IMR-90 (cell line): ENCODE measurements around the gene LOX. TPM values are rescaled to one million over a fixed set of nuclear protein-coding genes. Genes with fewer than 3 reads are reported as not detected.

Experiments
- ATAC-seq: fragments of 200-7000 bp; cut with Tn5 transposase; 2 replicates; pipeline ENCODE4 v1.9.1; 2020; ENCODE audit warnings: low read depth, mild to moderate bottlenecking, moderate library complexity
- BruUV-seq: library from RNA; stranded (reverse); fragments of 400-500 nt; replicated peaks from 2 replicates; lab custom pipeline; 2021; lab: Mats Ljungman, UMichigan
- CTCF ChIA-PET: fragments of 300-600 bp; formaldehyde crosslinking; extraction: SDS; loops from one replicate; lab custom pipeline; 2021; ENCODE audit warnings: antibody characterized with exemption; lab: Yijun Ruan, JAX
- POLR2A ChIA-PET: fragments of 300-600 bp; sonication (Branson Sonifier 250); formaldehyde crosslinking; loops from one replicate; lab custom pipeline; 2022; ENCODE audit warnings: antibody characterized with exemption; ENCODE audit not compliant: unreplicated experiment; lab: Charles Lee
- DNase-seq: peaks from one replicate; pipeline ENCODE4 v3.0.0; 2013
- H2AFZ ChIP-seq: replicated peaks from 2 replicates; pipeline ENCODE3; 2013; ENCODE audit warnings: low read length, mild to moderate bottlenecking; ENCODE audit not compliant: poor library complexity
- H2AK5ac ChIP-seq: 2 replicates; pipeline ENCODE4 v1.6.1; 2013; ENCODE audit warnings: low read depth, low read length, inconsistent platforms
- H2AK9ac ChIP-seq: replicated peaks from 2 replicates; pipeline ENCODE3; 2013; ENCODE audit warnings: mild to moderate bottlenecking, low read depth, low read length, moderate library complexity; ENCODE audit not compliant: poor library complexity
- H2BK120ac ChIP-seq: 2 replicates; pipeline ENCODE4 v1.6.1; 2013; ENCODE audit warnings: low read depth, low read length, inconsistent platforms
- H2BK15ac ChIP-seq: 3 replicates; pipeline ENCODE4 v1.6.1; 2013; ENCODE audit warnings: low read depth, low read length, inconsistent platforms
- H2BK20ac ChIP-seq: 2 replicates; pipeline ENCODE4 v1.6.1; 2013; ENCODE audit warnings: low read depth, mild to moderate bottlenecking, inconsistent platforms, low read length, moderate library complexity
- H2BK5ac ChIP-seq: 2 replicates; pipeline ENCODE4 v1.6.1; 2013; ENCODE audit warnings: mild to moderate bottlenecking, low read depth, low read length, inconsistent platforms; ENCODE audit not compliant: poor library complexity, severe bottlenecking
- H3K14ac ChIP-seq: replicated peaks from 2 replicates; pipeline ENCODE4 v1.6.1; 2013; ENCODE audit warnings: low read depth, low read length, inconsistent platforms
- H3K18ac ChIP-seq: 2 replicates; pipeline ENCODE4 v1.6.1; 2013; ENCODE audit warnings: low read depth, low read length, control low read depth
- H3K23ac ChIP-seq: 2 replicates; pipeline ENCODE4 v1.6.1; 2013; ENCODE audit warnings: low read depth, low read length, inconsistent platforms
- H3K27ac ChIP-seq: 2 replicates; pipeline ENCODE4 v1.5.1; 2013; ENCODE audit warnings: mild to moderate bottlenecking, control low read depth, low read length; ENCODE audit not compliant: insufficient read depth
- H3K27me3 ChIP-seq: 2 replicates; pipeline ENCODE4 v1.6.1; 2013; ENCODE audit warnings: low read length; ENCODE audit not compliant: control insufficient read depth, insufficient read depth
- H3K36me3 ChIP-seq: 2 replicates; pipeline ENCODE4 v1.6.1; 2013; ENCODE audit warnings: low read length, mixed read lengths; ENCODE audit not compliant: control insufficient read depth, insufficient read depth
- H3K4ac ChIP-seq: 2 replicates; pipeline ENCODE4 v1.6.1; 2013; ENCODE audit warnings: low read depth, low read length, inconsistent platforms
- H3K4me1 ChIP-seq: 2 replicates; pipeline ENCODE4 v1.6.1; 2013; ENCODE audit warnings: low read length, mixed read lengths; ENCODE audit not compliant: control insufficient read depth, insufficient read depth
- H3K4me2 ChIP-seq: 2 replicates; pipeline ENCODE4 v1.6.1; 2013; ENCODE audit warnings: low read depth, mild to moderate bottlenecking, control low read depth, low read length, moderate library complexity
- H3K4me3 ChIP-seq: 2 replicates; pipeline ENCODE4 v1.5.1; 2013; ENCODE audit warnings: low read depth, mild to moderate bottlenecking, control low read depth, low read length, moderate library complexity; ENCODE audit not compliant: insufficient read depth
- H3K56ac ChIP-seq: 2 replicates; pipeline ENCODE4 v1.6.1; 2013; ENCODE audit warnings: low read length, inconsistent platforms; ENCODE audit not compliant: insufficient read depth; ENCODE audit errors: extremely low read depth
- H3K79me1 ChIP-seq, 2 experiments: 2 replicates each; pipeline ENCODE4 v1.6.1; 2013; ENCODE audit warnings: low read length in 2 of 2, inconsistent platforms in 1 of 2, low read depth in 1 of 2
- H3K9ac ChIP-seq: 2 replicates; pipeline ENCODE4 v1.6.1; 2013; ENCODE audit warnings: low read depth, low read length, control low read depth
- H3K9me1 ChIP-seq: 2 replicates; pipeline ENCODE4 v1.6.1; 2013; ENCODE audit warnings: low read length, inconsistent platforms; ENCODE audit not compliant: insufficient read depth
- H3K9me3 ChIP-seq: 2 replicates; pipeline ENCODE4 v1.6.1; 2013; ENCODE audit warnings: low read length; ENCODE audit not compliant: control insufficient read depth, insufficient read depth
- H4K20me1 ChIP-seq: 2 replicates; pipeline ENCODE4 v1.6.1; 2013; ENCODE audit warnings: low read length, inconsistent platforms; ENCODE audit not compliant: insufficient read depth
- H4K5ac ChIP-seq: 2 replicates; pipeline ENCODE4 v1.6.1; 2013; ENCODE audit warnings: mild to moderate bottlenecking, low read depth, low read length, control low read depth
- H4K8ac ChIP-seq, 2 experiments: 2 replicates each; pipeline ENCODE4 v1.6.1; 2013; ENCODE audit warnings: low read depth in 2 of 2, low read length in 2 of 2, control low read depth in 1 of 2, inconsistent platforms in 1 of 2
- H4K91ac ChIP-seq: 2 replicates; pipeline ENCODE4 v1.6.1; 2013; ENCODE audit warnings: low read depth, low read length, inconsistent platforms; ENCODE audit not compliant: insufficient read depth
- BHLHE40 ChIP-seq: fragments of 150-350 bp; IDR thresholded peaks from 2 replicates; pipeline ENCODE4 v1.6.1; 2016; ENCODE audit warnings: mild to moderate bottlenecking, low read depth, low read length
- FOS ChIP-seq: fragments of 150-350 bp; IDR thresholded peaks from 2 replicates; pipeline ENCODE4 v1.6.1; 2016; ENCODE audit warnings: low read depth, low read length
- MAFK ChIP-seq: IDR thresholded peaks from 2 replicates; pipeline ENCODE4 v1.6.1; 2012; ENCODE audit warnings: low read depth, low read length, improper control_type of control experiment
- MAZ ChIP-seq: IDR thresholded peaks from 2 replicates; pipeline ENCODE4 v1.6.1; 2012; ENCODE audit warnings: low read depth, mild to moderate bottlenecking, low read length, improper control_type of control experiment, moderate library complexity, borderline replicate concordance
- NFE2L2 ChIP-seq: fragments of 150-350 bp; IDR thresholded peaks from 2 replicates; pipeline ENCODE4 v1.6.1; 2016; ENCODE audit warnings: low read depth, mild to moderate bottlenecking, low read length
- POLR2A ChIP-seq: IDR thresholded peaks from 2 replicates; pipeline ENCODE4 v1.6.1; 2012; ENCODE audit warnings: mild to moderate bottlenecking, low read depth, low read length
- RFX5 ChIP-seq: IDR thresholded peaks from 2 replicates; pipeline ENCODE4 v1.8.0; 2012; ENCODE audit warnings: low read depth, mild to moderate bottlenecking, low read length, moderate library complexity
- WGBS, 2 experiments: methylation state at CpG; one replicate each; pipeline versions ENCODE4 v1.1.5 to v1.1.7; 2013; ENCODE audit warnings: missing lambda C conversion rate in 2 of 2; ENCODE audit not compliant: insufficient read length in 1 of 2; ENCODE audit errors: extremely low coverage in 2 of 2; 5-methylcytosine and 5-hydroxymethylcytosine counted together
- dilution Hi-C: fragments of 300-500 bp; cut with HindIII; formaldehyde crosslinking; loops from one replicate; pipeline ENCODE4 v1.14.3; 2018; ENCODE audit warnings: low sequenced_read_pairs; ENCODE audit not compliant: unreplicated experiment
- in situ Hi-C: fragments of 300-500 bp; cut with MboI; formaldehyde crosslinking; loops from 3 replicates; pipeline ENCODE4 v1.14.3; 2019; ENCODE audit warnings: low sequenced_read_pairs, inconsistent platforms, mixed read lengths
- intact Hi-C: fragments of 100-400 bp; cut with micrococcal nuclease; formaldehyde crosslinking; loops from 2 replicates; pipeline ENCODE4 v1.10.0; 2022
- polyA plus RNA-seq, 3 experiments: library from polyadenylated mRNA; depleted of rRNA; stranded (reverse); fragments of >200 nt; gene quantifications; 2 replicates each; pipeline ENCODE4 v1.2.3, GENCODE V29; 2012; ENCODE audit warnings: low replicate concordance in 1 of 3
- total RNA-seq: library from RNA; depleted of rRNA; stranded (reverse); fragments of >200 nt; gene quantifications from 2 replicates; pipeline ENCODE4 v1.2.3, GENCODE V29; 2012

Gene LOX
- total and polyA plus RNA-seq, 2 of the 4 experiments (the other 2 are of a cell fraction): 277 to 662 TPM

- TF ChIP-seq FOS (no peak), MAFK (no peak)
Observed at GRCh38 chr5:122091936-122092600, 14.0 kb upstream of the LOX start (continued).

- no peak overlapping the region for H2AFZ ChIP-seq
- dilution Hi-C loops: no loop called here
- peak overlapping the region; percentile 71; the same call in 1 of the 2 replicates for H2AK5ac ChIP-seq
- H3K9me1 ChIP-seq: 0 out of 2 replicates have a peak, but pooled peaks cover 2% of the 10 kb centered on the region
- H2BK120ac ChIP-seq: peak overlapping the region; percentile 69
- H3K18ac ChIP-seq: peak overlapping the region; percentile 63
- H4K20me1 ChIP-seq: no peaks in the 10 kb centered on the region
- H3K4me2 ChIP-seq: no peak overlapping the region
- H2BK20ac ChIP-seq: peak overlapping the region; percentile 77; the same call in 1 of the 2 replicates
- H3K4ac ChIP-seq: peak overlapping the region; percentile 22; the same call in 1 of the 2 replicates
- H4K91ac ChIP-seq: peak overlapping the region; percentile 85
- WGBS, 2 experiments: no CpG with 5 or more reads among the region's 2 CpGs
- TF ChIP-seq MAZ (no peak), BHLHE40 (peak; percentile 45; the same call in 1 of the 2 replicates), RFX5 (no peak), FOS (peak; percentile 80), NFE2L2 (no peak), MAFK (no peak; the same call in 1 of the 2 replicates), POLR2A (no peak)
- ATAC-seq (peak; percentile 57), DNase-seq (peak; percentile 94)
- H3K14ac ChIP-seq: peak overlapping the region; percentile 61
- 0 out of 4 replicates have a peak, but pooled peaks cover 0 to 8% of the 10 kb centered on the region in 2 experiments for H3K79me1 ChIP-seq
- intact Hi-C loops: no loop called here
- BruUV-seq: no TSS peak
- peaks cover 10% of the 10 kb centered on the region for H3K4me1 ChIP-seq
- H3K9me3 ChIP-seq: no peaks in the 10 kb centered on the region
- no peak overlapping the region for H3K9ac ChIP-seq
- H3K23ac ChIP-seq: peak overlapping the region; percentile 8; the same call in 1 of the 2 replicates
- H3K4me3 ChIP-seq: no peak overlapping the region
- no peak overlapping the region for H2AK9ac ChIP-seq
- H2BK15ac ChIP-seq: peak overlapping the region; percentile 53; the same call in 2 of the 3 replicates
- ChIA-PET POLR2A (no interaction called here), CTCF (interaction anchor here (2.2 kb wide), 1 partner anchor 67 kb away, joined by 6 read pairs; no protein-coding TSS in a partner anchor)
- in situ Hi-C loops: loop anchor here (5.0 kb wide), 1 partner anchor 68 kb away; no protein-coding TSS in a partner anchor
- peak overlapping the region; percentile 92 for H2BK5ac ChIP-seq
- H4K8ac ChIP-seq: peak overlapping the region; percentile 55 to 61; a peak in 3 of 4 replicates
- no peak overlapping the region for H3K56ac ChIP-seq
- peak overlapping the region; percentile 56; the same call in 1 of the 2 replicates for H4K5ac ChIP-seq
- no peaks in the 10 kb centered on the region for H3K36me3 ChIP-seq
- peak overlapping the region; percentile 13; the same call in 1 of the 2 replicates for H3K27ac ChIP-seq
- H3K27me3 ChIP-seq: no peaks in the 10 kb centered on the region
Observed at GRCh38 chr5:122089096-122090013, 11.3 kb upstream of the LOX start.
